NAMALWA (cell line): ENCODE results near the gene NEBL.

Source experiments
- DNase-seq: peaks from one replicate; pipeline ENCODE4 v3.0.0-alpha.2; 2015; ENCODE audit warnings: low spot score

The NEBL gene

DNA sequence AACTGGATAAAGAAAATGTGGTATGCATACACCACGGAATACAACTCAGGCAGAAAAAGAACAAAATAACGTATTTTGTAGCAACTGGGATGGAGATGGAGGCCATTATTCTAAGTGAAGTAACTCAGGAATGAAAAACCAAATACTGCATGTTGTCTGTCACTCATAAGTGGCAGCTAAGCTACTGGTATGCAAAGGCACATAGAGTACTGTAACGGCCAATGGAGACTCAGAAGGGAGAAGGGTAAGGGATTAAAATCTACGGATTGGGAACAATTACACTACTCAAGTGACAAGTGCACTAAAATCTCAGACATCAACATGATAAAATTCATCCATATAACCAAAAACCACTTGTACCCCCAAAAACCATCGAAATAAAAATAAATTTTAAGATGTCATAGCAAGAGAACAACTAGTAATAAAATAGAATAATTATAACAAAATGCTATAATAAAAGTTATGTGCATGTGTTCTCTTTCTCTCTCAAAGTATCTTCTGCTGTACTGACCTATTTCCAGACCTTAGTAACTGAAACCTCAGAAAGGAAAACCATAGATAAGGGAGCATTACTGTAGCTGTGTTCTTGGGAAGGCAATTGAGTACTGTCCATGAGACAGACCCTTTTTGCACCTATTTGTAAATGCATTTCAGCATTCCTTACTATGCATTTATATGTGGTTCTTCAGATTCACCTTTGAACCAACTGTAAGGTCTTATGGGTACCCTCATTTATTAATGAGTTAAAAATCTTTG is 6.7 kb upstream of the NEBL start:
- DNase-seq: no peak

DNA sequence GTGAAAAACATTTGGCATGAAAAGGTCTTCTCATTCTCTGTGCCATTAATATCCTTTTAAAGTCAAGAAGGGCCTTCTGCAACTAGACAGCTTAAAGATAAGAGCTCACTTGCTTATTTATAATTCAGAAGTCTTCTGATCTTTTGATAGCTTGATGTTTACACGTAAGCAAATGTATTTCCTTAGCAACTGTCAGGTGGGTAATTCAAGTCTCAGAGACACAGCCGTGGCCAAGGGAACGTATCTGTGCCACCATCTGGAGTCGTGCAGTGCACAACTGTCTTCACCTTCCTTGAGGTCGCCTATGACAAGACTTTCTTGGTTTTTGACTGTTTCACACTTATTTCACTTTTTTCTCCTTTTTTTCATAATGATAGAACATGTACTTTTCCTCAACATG is 4.0 kb upstream of the NEBL start:
- DNase-seq: no peak

DNA sequence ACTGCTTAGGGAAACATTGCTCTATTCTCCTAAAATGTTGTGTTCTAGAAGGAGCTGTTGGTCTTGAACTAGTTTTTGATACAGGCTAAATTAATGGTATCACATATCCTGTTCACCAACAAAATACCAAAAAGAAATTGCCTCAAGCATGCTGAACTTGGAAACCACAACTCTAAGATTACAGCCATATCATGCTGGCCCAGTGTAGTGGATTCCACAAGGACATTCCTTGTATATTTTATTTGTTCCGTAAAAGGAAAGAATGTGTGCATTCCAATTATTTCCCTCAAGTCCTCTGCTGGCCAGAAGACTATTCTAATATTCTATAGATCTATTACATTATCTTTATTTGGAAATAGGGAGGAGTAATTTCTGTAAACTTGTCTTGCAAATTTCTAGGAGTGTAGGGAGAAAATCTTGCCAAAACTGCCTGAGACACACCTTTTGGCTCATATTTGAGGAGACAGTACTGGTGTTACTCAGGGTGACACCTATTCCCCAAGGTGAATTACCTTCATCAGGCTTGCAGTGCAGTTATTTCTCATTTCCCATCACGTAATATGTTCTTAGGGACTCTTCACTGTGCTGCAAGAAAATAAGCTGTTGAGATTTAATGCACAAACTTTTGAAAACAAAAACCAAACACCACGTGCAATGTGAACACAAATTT is 1.9 kb upstream of the NEBL start:
- no peak for DNase-seq

DNA sequence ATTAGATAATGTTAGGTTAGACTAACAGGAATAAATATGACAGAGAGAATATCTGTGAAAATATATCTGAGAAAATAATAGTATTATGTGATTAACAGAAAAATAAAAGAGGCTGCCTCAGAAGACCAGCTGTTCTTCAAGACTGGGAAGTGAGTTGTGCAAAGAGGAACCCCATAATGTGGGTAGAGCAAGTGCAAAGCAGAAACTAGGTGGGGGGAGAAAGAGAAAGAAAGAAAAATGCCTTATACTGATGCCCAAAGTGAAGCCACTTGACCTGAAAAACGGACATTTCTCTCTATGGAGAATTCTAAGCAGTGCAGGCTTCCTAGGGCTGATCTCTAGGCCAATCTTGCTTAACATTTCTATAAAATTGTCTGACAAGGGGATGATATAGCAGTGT is 3.8 kb downstream of the NEBL start:
- DNase-seq: peak; percentile 10

DNA sequence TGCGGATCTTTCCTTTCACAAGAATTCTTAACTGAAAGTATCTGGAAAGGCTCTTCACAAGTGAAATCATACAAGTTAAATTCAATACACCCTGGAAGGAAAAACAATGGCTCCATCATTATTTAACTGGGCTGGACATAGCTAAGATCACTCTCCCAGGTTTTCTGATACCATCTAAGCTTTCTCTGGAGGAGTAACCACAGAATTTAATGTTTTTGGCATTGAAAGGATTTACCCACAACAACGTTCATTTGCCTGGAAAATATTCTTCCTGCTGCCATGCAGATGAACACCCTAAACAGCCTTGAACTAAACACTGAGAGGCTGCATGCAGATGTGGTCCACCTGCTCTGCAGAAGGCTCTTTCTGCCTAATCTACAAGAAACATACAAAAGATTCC is 4.3 kb downstream of the NEBL start:
- no peak for DNase-seq

DNA sequence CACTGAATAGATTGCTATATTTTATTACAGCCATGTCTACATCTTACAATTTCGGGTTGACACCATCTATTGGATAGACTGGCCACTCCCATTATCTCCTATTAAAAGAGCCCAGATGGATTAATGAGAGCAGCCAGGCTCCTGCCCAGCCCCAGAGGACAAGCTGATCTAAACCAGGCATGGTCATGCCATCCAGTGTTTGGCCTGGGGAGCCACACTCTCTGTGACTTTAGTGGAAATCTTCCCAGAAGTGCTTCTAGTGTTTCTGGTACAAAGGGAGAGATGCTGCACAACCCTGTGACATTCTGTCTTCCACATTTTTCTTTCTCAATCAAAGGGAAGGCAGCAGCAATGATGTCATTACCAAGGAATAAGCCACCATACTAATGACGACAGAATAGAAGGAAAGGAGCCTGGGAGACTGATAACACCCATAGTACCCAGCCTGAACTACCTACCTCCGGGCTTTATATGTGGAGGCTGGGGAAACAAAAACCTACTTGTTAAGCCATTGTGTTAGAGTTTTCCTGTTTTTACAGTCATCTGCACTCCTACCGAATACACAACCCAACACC is 5.0 kb downstream of the NEBL start:
- no peak for DNase-seq

DNA sequence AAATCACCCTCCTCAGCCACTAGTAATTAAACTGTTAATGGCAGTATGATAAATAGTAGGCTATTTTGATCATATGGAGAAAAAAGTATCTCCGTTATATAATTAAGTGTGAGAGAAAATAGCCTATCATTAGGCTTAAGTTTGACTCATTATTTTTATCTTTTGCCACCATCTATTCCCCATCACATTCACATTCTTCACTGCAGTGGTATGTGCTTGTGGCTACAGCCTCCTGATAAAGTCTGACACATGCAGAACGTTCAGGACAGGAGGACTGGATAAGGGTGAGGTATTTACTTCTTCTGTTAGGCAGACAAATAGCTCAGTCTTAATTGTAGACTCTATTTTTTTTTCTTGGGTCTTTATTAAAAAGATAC is 5.8 kb downstream of the NEBL start:
- DNase-seq: no peak

DNA sequence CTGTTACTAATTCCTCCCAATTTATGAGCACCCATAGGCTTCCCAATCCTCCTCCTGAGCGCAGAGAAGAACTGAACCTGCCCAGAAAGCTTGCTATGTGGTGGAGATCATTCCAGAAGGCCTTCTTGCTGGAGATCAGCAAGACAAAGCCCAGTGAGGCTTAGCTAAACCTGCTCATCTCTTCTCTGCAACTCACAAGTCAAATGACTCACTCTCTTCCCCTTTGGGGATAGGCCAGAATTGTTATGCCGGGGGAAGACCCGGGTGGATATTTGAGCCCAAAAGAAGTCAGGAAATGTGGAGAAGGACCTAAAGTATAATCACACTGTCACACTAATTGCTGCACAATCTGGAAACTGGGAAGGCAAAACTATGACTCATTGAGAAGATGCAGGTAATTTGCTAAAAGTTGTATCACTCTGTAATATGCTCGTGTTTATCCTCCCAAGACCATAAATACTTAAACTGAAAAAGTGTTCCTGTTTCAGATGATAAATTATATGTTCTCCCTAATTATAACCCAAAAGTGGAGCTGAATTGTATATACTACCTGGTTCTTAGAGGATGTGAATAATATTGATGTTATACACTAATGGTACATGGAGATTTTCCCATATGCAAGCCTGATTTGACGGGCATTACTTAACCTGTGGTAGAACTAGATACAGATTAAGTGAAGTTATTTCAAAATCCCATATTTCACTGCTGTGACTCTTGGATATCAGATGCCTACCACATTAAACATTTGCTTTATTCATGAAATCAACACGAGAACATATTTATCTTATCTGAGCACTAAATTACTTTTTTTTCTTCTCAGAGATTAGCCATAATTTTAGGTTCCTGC is 6.4 kb downstream of the NEBL start:
- DNase-seq: no peak

DNA sequence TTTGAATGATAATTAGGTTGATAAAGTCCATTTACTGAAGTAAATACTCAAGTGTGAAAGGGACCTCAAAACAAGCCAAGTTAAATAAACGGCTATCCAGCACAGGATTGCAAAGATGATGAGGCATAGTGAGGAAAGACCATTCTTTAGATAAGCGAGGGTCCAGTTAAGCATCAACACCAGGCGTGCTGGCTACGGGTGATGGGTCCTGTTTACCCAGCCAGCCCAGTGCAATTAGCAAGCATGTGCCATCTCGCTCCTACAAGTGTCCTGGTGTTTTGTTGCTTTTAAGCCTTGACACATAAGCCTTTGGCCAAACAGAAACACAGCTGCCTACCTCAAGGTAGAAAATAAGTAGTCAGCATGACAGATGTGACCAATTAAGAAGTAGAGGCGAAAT is 7.1 kb downstream of the NEBL start:
- DNase-seq: no peak

DNA sequence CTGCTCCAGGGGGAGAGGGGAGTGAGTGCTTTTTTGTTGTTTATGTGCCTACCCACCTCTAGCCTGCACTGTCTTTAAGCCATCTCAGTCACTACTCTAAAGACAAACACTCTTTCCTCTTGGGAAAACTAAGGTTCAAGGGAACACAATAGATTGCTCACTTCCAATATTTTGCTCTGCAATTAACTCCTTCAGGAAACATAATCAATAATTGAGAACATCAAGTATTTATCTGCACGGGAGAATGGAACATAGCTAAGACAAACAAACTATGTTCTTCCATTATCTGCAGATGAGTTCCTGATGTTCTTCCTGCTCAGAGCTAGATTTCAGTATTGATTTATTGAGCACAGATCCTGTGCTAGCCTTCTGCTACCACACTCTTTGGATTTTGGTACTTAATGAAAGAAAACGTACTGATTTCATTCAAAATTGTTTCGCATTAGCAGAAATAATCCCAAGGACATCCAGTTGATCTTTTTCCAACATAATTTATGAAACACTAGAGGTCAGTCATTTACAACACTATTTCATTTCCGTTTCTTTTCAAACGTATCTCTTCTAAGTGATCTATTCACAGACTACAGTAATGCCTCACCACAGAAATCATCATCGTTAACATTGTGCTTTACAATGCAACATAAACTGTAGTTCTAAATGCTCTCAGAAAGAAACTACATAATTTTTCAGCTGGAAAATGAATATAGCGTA is 8.3 kb downstream of the NEBL start:
- peak; percentile 25 for DNase-seq

DNA sequence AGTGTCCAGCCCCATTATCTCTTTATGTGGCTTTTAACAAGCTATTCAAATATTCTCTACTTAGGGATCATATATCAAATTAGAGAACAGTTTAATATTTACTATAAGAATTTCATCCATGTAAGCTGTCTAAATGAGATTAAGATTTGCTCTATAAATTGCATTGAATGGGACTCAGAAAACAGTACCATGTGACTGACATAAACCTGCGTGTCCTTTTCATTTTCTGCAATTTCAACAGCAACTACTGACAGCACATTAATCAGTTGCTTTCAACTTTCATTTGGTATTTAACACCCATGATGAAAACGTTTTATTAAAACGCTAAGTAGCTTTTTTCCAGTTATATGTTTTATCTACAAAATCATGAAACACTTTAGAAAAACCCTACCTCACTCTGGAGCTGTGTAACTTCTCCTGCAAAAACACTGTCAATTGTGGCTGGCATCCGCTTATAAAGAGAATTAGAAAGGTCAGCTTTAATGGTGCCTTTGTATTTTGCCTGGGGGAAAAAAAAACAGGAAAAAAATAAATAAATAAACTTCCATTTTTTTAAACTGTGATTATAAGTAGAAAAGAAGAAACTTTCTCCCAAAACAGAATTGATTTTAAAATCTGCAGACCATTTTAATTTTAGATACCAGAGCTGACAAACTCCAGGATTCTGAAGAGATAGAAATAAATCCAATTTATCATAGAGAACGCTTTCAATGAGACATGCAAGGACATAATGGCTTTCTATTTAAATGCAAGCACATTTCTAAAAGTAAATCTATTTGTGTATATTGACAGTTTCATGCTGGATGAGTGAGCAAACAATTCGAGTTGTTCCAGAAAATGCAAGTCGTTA is 9.2 kb downstream of the NEBL start:
- DNase-seq: no peak

DNA sequence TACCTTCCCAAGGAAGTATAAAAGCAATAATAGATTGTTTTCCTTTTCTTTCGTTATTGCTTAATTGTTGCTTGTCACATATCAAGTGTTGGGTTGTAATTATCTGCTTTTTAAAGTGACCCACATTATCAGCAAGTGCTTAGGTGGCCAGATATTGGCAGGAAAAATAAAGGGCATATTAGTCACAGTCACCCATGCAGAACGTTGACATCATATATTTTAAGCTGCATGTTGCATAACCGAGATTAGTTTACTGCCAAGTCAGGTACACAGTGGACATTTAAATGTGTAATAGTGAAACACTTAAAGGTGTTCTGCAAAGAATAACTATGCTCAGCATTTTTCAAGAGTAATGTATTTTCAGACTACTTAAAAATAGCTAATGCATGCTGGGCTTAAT is 11.4 kb downstream of the NEBL start:
- no peak for DNase-seq

DNA sequence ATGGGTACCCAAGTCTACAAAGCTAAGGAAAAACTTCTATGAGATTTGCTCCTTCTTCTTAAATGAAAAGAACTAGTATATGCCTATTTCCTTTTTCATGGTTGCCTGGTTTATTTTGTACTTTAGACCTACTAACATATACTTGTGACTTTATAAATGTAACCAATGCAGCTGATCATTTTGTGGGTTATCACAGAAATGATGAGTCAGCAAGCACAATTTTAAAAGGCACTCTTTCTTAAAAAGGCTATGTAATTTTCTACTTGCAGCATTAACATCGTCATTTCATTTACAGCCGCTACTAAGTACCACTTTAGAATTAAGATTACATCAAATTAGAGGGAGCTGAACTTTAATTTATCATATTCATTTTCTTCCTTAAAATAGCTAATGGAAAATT is 13.6 kb downstream of the NEBL start:
- DNase-seq: no peak

DNA sequence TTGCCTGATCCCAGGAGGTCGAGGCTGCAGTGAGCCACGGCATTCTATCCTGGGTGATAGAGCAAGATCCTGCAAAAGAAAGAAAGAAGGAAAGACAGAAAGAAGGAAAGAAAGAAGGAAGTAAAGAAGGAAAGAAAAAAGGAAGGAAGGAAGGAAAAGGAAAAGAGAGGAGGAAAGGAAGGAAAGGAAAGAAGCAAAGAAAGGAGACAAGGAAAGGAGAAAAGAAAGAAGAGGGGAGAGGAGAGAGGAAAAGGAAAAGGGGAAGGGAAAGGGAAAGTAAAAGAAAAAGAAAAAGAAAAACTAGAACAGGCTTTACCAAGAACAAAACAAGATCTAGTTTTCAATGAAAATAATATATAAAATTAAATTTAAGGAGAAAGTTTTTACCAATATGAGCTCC is 15.0 kb downstream of the NEBL start:
- no peak for DNase-seq

DNA sequence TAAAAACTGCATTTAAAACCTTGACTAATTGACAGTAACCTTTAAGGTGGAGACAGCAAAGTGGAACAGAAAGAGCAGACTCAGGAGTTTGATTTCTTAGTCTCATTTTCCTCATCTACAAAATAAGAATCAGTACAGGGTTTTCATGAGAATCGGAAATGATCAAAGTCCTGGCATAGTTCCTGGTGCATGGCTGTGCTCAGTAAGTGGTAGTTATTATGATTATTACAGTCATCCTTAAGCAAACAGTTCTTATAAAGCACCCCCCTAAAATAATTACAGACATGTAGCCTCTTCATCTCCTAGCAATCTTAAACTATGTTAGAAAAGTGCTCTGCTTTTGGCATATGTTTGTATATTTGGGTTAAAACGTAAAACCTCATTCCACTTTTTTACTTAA is 18.0 kb downstream of the NEBL start:
- no peak for DNase-seq

DNA sequence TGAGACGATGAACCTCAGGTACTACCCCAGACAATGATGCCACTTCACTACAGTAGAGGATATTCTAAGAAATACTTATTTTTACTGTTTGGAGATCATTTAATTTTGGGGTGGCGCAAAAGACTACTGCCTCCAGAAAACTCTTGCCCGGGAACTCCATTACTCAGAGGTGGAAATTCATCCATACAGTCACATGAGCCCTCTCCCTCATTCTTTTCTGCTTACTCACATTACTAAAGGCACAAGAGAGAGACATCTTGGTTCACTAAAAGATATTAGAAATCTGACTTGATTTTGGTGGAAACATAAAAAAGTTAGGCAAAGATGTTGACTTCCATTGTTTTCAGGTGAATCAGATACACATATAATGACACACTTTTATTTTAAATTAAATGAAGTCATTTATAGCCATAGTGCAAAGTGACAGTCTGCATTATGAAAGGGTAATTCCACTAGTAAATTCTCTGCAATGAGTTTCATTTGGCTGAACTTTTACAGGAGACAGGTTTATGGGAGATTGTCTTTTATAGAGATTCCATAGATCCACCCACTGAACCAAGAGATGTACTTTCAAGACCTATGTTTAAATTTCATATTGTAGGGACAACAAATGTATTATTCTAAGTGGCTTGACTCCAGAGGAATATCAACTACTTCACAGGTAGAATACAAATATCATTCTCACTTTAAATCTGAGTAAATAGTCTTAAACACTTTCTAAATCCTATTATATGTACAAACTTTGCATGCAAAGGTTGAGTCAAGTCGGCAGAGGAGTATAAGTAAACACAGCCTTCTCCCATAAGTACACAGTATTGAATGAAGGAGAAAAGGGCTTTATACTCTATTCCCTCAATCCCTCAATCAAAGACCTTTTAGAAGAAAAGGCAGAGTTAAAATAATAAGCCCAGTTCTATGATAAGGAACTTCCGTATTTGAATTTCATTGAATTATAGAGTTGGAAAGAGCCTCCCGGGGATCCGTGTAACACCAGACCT is 18.8 kb downstream of the NEBL start:
- no peak for DNase-seq

DNA sequence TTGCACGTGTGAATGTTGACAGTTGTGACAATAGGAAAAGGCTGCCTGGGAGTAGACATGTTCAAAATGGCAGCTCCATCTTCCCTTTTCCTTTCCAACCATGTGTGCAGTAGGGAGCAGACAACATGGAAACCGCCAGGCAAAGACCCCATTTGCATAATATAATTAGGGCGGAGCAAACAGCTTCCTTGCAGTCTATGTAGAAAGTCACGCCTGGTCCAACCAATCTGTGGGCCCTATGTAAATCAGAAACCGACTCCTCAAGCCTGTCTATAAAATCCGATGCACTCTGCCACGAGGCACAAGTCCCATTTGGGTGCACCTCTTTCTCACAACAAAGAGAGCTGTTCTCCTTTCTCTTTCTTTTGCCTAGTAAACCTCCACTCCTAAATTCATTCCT is 19.6 kb downstream of the NEBL start:
- DNase-seq: no peak

DNA sequence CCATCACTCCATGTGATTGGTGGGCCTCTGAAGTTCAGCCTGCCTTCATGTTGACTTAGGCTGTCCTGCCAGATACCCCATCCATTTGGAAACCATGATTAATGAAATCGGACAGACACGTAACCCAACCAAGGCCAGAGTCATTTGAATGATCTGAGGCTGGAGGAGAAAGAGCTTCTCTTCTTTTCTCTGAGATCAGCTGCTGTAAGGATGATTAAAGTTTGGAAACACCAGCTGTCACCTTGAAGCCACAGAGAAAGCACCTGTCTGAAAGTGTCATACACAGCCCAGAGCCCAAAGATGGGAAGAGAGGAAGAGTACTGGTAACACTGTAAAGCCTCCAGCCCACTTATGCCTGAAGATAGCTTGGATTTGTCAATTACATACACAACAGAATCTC is 22.9 kb downstream of the NEBL start:
- DNase-seq: no peak

DNA sequence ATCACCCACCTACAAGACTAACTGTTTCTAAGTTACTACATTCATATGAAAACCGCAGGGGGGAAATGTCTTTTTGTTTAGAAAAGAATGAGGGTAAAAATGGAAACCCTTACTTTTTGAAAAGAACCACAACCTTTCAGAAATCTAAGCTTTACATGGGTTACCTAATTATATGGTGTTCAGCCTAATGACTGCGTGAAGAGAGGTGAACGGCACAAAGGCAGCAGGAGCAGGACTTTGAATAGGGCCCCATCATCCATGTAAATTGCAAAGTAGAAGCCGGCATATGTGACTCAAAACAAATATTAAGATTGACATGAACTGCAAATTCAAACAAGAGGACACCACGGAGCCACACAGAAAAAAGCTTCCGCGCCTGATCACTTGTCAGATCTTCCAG is 25.1 kb downstream of the NEBL start:
- no peak for DNase-seq

DNA sequence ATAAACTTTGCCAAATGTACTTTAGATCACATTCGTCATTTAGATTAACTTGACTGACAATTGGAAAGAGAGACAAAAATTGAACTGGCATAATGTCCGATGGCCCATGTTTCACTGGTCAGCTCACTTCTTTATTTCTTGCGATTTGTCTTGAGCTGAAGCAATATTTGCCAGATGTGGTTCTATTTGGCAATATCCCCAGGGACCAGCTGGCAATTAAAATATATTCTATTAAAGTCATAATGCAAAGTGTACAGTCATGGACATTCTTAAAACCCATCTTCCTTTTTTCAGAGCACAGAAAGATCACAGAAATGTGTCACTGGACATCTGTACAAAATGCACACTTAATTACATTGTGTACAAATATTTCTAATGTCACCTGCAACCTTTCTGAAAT is 26.3 kb downstream of the NEBL start:
- no peak for DNase-seq
